ENCODE results near the gene ZNF687.
A peak's percentile ranks its signal among the peaks of the same experiment; 100 is the strongest.

Gene ZNF687

DNA sequence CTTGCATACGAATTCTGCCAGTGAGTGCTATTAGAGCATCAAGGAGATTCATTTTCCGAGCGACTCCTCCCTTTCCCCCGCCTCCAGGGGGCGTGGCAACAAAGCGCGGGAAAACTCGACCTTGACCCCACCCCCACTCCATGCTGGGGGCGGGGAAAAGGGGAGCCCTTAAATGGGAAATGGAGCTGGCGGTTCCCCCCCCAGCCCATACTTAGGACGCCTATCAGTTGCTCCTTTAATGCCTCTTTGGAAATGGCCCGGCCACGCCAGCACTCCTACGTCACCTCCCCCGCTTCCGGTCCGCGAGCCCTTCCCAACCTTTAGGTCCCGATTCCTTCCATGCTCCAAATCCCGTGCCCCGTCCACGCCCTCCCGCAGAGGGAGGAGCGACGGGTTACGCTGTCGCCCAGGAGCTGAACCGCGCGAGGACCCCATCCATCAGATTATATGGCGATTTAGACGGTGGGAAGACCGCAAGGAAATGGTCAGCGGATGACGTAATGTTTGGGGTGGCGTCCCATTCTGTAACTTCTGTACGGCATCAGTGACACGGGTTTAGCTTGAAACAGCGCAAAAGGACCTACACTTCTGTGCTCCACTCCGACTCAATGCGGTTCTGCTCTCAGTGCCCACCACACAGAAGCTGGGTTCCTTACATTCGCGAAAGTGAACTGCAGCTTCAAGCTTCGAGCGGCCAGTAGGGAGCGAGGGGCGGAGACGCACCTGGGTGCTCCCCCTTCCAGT, 702 bp upstream of the ZNF687 start:
- DNase-seq (ENCODE audit: extremely low spot score, insufficient read length, low read depth) (peak; percentile 85), FAIRE-seq (no peak)

DNA sequence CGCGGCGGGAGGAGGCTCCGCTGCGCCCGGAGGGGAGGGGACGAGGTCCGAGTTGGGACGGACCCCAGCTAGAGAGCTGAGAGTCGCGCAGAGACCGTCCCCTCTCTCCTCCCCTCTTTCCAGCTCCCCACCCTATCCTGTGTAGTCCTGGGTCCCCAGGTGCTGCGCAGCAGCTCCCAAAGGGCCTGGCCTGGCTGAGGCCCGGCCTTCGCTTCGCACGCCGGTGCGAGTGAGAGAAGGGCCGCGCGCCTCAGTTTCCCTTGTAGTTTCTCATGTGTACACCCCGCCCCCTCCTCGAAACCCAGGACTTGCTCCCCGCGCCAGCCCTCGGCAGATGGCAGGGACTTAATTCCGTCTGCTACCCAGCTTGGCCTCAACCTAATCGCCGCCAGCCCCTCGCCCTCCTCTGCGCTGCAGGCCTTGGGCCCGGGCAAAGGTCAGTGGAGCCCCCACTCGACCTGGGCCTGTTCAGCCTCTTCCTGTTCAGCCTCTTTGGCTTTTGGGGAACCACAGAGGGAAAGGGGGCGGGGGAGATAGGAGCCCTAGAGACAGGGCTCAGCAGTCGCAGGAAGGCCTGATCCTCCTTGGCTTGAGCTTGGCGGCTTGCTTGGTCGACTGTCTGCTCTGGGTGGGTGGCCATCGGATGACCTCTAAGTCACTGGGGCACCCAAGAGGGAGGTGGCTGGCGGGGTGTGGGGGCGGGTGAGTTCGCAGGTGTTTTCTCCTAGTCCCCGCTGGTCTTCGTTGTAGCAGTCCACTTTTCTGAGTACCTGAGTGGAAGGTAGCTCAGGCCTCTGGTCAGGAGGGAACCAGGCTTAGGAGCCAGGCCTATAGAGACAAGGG, 1.0 kb downstream of the ZNF687 start:
- FAIRE-seq: peak; percentile 60
- DNase-seq (ENCODE audit: extremely low spot score, insufficient read length, low read depth): no peak

DNA sequence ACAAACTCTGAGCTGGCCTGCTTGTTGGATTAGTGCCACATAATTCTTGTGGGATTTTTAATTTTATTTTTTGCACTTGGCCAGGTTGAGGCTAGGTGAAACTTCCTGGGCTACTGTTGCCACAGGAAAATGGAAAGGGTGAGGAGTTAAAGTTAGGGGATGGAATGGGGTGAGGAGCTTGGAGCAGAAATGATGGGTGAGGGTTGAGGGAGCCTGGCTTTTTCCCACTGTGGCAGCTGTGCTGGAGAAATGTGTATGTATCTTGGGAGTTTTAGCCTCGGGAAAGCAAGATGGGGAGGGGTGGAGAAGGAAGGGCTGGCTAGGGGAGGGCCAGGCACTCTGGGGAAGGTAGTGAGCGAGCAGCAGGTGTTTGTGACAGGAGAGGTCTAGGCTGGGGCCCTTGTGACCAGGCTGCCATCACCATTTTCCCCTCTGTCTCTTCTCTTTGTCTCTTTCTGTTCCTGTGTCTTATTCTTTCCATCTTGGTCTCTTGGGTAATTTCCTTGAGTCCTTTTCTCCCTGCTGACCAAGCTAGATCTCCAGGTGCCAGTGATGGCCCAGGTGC, 2.0 kb downstream of the ZNF687 start:
- no peak for FAIRE-seq
- no peak for DNase-seq (ENCODE audit: extremely low spot score, insufficient read length, low read depth)

DNA sequence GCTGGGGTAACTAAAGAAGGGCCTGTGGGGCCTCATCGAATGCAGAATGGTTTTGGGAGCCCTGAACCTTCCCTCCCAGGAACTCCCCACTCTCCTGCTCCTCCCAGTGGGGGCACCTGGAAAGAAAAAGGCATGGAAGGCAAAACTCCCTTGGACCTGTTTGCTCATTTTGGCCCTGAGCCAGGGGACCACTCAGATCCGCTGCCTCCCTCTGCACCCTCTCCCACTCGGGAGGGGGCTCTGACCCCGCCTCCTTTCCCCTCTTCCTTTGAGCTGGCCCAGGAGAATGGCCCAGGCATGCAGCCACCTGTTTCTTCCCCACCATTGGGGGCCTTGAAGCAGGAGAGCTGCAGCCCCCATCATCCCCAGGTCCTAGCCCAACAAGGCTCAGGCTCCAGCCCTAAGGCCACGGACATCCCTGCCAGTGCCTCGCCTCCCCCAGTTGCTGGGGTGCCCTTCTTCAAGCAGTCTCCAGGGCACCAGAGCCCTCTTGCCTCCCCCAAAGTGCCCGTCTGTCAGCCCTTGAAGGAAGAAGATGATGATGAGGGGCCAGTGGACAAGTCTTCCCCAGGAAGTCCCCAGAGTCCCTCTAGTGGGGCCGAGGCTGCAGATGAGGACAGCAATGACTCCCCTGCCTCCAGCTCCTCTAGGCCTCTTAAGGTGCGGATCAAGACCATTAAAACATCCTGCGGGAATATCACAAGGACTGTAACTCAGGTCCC, 4.7 kb downstream of the ZNF687 start:
- no peak for FAIRE-seq

DNA sequence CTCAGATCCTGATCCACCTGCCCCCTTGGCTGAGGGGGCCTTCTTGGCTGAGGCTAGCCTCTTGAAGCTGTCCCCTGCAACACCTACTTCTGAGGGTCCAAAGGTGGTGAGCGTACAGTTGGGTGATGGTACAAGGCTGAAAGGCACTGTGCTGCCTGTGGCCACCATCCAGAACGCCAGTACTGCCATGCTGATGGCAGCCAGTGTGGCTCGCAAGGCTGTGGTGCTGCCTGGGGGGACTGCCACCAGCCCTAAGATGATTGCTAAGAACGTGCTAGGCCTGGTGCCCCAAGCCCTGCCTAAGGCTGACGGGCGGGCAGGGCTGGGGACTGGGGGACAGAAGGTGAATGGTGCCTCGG, 5.2 kb downstream of the ZNF687 start:
- no peak for FAIRE-seq
- DNase-seq (ENCODE audit: extremely low spot score, insufficient read length, low read depth): no peak

More for the DNA sequence above, 4.7 kb downstream of the ZNF687 start:
- DNase-seq (ENCODE audit: extremely low spot score, insufficient read length, low read depth): no peak

DNA sequence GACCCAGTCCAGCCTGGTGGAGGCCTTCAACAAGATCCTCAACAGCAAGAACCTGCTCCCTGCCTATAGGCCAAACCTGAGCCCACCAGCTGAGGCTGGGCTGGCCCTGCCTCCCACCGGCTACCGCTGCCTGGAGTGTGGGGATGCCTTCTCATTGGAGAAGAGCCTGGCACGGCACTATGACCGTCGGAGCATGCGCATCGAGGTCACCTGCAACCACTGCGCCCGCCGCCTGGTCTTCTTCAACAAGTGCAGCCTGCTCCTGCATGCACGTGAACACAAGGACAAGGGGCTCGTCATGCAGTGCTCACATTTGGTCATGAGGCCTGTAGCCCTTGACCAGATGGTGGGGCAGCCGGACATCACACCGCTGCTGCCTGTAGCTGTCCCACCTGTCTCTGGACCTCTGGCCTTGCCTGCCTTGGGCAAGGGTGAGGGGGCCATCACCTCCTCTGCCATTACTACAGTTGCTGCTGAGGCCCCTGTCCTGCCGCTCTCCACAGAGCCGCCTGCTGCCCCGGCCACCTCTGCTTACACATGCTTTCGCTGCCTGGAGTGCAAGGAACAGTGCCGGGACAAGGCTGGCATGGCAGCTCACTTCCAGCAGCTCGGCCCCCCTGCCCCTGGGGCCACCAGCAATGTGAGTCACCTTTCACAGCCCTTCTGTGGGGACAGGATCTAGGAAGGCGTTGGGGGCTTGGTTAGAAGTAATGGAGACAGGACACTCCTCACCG, 5.8 kb downstream of the ZNF687 start:
- no peak for FAIRE-seq

DNA sequence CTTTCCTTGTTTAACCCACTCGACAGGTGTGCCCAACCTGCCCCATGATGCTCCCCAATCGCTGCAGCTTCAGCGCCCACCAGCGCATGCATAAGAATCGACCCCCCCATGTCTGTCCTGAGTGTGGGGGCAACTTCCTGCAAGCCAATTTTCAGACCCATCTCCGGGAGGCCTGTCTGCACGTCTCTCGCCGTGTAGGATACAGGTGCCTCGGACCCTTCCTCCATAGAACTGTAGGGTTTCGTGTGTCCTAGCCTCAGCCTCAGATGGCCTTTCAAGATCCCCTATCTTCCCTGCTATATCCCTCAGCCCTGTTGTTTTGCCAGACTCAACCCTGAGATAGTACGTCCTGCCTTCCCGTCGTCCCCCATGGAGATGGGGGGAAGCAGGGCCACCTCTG, 6.4 kb downstream of the ZNF687 start:
- no peak for FAIRE-seq
- DNase-seq (ENCODE audit: extremely low spot score, insufficient read length, low read depth): no peak

More for the DNA sequence above, 5.8 kb downstream of the ZNF687 start:
- no peak for DNase-seq (ENCODE audit: extremely low spot score, insufficient read length, low read depth)

DNA sequence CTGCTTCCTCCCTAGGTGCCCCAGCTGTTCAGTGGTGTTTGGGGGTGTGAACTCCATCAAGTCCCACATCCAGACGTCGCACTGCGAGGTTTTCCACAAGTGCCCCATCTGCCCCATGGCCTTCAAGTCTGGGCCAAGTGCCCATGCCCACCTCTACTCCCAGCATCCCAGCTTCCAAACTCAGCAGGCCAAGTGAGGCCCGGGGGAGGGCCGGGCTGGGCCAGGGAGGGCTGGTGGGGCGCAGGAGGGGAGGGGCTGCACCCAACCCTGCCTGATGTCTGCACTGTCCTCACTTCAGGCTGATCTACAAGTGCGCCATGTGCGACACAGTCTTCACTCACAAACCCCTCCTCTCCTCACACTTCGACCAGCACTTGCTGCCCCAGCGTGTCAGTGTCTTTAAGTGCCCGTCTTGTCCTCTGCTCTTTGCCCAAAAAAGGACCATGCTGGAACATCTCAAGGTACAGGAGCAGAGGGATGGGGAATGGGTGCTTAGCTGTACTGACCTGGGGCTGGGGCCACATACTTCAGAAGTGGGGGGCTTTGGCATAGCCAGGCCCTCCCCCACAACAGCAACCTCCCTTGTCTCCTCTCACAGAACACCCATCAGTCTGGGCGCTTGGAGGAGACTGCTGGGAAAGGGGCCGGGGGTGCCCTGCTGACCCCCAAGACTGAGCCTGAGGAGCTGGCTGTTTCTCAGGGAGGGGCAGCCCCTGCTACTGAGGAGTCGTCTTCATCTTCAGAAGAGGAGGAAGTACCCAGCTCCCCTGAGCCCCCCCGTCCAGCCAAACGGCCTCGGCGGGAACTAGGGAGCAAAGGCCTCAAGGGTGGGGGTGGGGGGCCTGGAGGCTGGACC, 7.2 kb downstream of the ZNF687 start:
- DNase-seq (ENCODE audit: extremely low spot score, insufficient read length, low read depth) (no peak), FAIRE-seq (no peak)

DNA sequence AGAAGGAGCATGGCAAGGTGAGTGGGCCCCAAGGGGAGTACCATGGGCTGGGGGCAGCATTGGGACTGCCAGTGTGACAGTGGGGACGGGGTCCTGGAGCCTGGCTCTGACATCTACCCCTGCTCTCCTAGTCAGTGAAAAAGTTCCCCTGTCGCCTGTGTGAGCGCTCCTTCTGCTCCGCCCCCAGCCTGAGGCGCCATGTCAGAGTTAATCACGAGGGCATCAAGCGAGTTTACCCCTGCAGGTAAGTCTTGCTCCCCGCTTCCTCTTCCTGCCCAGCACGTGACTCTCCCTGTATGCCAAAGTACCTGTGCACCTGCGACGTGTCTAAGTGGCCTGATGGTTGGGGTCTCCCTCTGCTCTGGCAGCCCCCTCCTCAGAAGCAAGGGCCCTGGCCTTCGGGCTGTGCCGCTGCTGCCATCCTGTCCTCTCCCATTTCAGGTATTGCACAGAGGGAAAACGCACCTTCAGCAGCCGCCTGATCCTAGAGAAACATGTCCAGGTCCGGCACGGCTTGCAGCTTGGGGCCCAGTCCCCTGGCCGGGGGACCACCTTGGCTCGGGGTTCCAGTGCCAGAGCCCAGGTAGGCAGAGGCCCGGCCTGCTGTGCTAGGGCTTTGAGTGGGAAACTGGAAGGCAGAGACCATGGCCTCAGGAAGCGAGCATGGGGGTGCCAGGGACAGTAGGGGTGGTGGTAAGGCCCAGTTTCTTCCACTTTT, 8.1 kb downstream of the ZNF687 start:
- FAIRE-seq: no peak
- DNase-seq (ENCODE audit: extremely low spot score, insufficient read length, low read depth): no peak

DNA sequence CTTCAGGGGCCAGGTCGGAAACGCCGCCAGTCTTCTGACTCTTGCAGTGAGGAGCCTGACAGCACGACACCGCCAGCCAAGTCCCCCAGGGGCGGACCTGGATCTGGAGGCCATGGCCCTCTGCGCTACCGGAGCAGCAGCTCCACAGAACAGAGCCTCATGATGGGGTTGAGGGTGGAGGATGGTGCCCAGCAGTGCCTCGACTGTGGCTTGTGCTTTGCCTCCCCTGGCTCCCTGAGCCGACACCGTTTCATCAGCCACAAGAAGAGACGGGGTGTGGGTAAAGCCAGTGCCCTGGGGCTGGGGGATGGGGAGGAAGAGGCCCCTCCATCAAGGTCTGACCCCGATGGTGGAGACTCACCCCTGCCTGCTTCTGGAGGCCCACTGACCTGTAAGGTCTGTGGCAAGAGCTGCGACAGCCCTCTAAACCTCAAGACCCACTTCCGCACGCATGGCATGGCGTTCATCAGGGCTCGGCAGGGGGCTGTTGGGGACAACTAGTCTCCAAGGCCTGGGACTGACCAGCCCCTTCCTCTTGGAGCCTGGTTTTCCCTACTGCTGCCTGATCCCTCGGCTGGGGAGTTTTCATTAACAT, 8.7 kb downstream of the ZNF687 start:
- no peak for FAIRE-seq
- DNase-seq (ENCODE audit: extremely low spot score, insufficient read length, low read depth): no peak

DNA sequence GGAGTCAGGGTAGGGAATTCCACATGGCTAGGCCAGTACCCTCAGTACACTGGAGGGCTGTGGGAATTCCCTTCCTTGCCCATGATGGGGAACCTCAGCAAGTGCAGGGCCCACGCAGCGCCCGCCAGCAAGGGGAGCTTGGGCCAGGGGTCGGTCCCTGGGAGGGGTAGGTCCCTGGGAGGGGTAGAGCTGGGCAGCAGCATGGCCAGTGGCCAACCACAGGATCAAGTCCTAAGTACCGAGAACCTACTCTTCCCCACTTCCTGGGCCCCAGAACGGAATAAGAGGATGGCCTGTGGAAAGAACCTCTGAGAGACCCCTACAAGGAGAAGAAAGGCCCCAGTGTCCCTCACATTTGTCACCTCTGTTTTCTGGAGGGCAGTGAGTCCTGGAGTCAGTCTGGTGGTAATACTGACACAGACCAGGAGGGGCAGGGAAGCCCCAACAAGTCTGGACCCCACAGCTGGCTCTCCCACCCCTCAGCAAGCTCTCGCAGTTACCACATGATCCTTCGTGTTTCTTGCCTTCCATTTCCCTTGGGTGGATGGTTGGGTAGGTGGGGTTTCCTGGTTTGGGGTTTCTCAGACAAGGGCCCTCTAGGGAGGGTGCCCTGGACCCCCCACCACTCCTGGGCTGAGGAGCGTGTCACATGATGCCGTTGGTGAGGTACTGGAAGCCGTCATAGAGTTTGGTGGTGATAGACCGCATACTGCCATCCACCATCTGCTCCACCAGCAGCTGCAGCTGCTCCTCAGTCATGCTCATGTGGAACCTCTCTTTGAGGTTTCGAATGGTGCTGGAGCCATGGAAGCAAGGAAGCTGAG, 10.3 kb downstream of the ZNF687 start:
- DNase-seq (ENCODE audit: extremely low spot score, insufficient read length, low read depth) (no peak), FAIRE-seq (no peak)

DNA sequence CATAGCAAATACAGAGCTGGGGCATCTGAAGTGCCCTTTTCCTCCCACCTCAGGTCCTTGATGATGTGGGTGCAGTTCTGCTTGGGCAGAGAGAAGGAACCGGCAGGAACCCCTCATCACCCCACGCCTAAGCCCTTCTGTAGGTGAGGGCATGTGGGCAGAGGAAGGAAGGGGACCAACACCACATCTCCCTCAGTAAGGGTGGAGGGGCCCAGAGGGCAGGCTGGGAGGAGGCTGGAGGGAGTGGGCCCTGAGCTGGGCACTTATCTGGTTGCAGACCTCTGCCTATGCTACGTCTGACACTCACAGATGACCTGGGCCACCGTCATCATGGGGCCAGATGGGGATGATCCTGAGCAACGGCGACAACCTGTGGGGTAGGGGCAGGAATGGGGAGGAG, 11.0 kb downstream of the ZNF687 start:
- FAIRE-seq (no peak), DNase-seq (ENCODE audit: extremely low spot score, insufficient read length, low read depth) (no peak)

DNA sequence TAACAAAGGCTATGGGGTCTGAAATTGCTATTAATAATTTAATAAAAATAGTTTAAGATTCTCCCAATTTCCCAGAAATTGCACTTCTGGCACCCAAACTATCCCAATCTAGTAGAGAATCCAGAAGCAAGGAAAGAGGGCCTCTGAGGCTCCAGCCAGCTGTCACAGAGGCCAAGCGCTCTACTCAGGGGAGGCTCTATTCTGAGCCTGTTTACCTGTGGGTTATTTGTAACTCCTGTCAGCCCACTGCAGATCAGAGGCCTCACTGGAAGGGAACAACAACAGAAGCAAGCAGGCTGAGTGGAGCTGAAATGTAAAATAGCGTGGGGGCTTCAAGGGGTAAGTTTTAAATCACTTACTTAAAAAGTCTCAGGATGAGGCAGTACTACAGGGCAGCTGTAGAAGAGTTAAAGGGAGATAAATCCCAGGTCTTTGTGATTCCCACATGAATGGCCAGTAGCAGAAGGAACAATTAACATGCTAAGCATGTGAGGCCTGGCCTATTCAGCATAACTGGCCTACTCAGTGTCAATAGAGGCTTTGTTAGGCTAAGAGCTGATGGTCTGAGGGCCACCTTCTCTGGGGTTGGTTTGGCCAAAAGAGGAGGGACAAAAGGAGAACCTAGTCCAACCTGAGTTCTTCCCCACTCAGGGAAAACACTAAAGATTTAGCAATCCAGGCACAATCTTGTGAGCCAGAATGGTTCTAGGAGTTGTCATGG, 12.8 kb downstream of the ZNF687 start:
- DNase-seq (ENCODE audit: extremely low spot score, insufficient read length, low read depth) (no peak), FAIRE-seq (no peak)

DNA sequence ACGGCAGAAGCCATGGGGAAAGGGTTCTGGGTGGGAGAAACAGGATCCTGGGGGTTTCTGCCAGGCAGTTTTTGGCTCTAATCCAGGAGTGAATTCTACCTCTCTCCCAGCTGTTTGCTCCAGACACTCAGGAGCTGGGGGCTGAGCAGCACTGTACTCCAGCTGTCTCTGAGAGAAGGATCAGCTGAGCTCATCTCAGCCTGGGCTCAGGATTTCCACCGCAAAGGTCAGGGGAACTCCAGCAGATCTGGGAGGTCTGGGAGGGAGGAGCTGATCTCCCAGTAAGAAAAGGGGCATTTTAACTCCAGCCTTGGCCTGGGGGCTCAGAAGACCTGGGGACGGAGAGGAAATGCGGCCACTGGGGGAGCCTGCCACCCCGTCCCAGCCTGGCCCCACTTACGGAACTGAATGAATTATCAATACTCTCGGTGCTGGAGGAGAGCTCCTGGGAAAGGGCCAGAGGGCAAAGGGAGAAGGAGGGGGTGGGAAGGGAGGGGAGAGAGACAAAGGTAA, 27.8 kb downstream of the ZNF687 start:
- DNase-seq (ENCODE audit: extremely low spot score, insufficient read length, low read depth) (no peak), FAIRE-seq (no peak)

DNA sequence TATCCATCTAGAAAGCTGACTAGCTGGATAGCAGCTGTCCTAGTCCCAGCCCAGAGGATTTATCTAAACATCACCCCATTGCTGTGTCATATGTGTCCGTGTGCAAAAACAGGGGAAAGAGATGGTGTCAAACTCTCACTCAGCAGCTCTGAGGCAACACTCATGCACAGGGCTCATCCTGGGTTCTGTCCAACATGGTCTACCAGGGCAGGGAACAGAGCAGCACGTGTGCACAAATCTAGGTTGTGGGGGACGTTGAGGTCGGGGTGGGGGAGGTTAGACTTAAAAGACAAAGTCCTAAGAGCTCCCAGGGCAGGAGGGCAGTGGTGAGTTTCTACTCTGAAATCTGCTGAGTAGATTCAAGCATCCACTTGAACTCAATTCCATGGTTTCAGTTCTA, 28.9 kb downstream of the ZNF687 start:
- FAIRE-seq (no peak), DNase-seq (ENCODE audit: extremely low spot score, insufficient read length, low read depth) (no peak)

DNA sequence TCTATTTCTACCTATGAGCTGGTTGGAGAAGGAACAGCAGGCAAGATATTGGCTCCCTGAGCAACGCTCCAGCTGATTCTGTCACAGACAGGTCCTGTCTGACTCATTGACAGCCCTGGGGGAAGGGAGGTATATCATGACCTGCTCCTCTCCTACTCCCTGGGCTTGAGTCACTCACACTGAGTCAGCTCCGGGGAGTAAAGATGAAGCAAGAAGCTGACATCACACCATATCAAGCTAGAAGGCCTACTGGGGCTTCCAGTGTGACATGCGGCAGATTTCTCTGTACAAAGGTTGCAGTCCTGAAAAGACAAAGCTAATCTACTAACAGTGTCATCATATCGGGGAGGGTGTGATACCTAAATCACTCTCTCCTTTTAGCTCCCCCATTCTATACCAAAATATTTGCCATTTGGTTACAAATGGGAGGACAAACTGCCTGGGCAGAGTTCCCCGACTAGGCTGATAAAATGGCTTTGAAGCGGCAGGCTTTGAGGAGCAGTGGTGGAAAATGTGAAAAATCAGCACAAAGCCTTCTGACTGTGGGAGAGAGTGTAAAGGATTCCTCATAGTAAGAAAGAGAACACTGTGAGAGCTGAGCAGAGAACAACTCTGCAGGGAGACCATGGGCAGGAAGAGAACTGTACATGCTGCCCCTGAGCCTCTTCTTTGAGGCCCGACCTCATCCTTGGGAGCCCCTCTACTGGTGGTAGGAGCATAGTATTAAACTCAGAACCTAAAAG, 29.7 kb downstream of the ZNF687 start:
- no peak for FAIRE-seq
- DNase-seq (ENCODE audit: extremely low spot score, insufficient read length, low read depth): no peak
